Astrocyte of the cerebellum (primary cell): Measurements from ENCODE around the gene TMCC1.
"Not testable (repeated sequence)": the region's sequence is repeated elsewhere in the genome, so short reads cannot be mapped to it uniquely, and the experiment has no call there.

Source experiments
- DNase-seq: peaks from one replicate; pipeline ENCODE4 v3.0.0-alpha.2; 2011; ENCODE audit warnings: low read depth
- H3K4me3 ChIP-seq: 2 replicates; pipeline ENCODE4 v1.5.1; 2011; ENCODE audit warnings: mild to moderate bottlenecking, low read depth, low read length, moderate library complexity
- in situ Hi-C: cut with HindIII; loops from 2 replicates; pipeline ENCODE4 v1.10.0; 2017; ENCODE audit warnings: low sequenced_read_pairs
- TF ChIP-seq, protein P1 (sequence below): IDR thresholded peaks from 2 replicates; pipeline ENCODE4 v1.5.1; 2012; ENCODE audit warnings: low read length, low read depth, moderate library complexity, mild to moderate bottlenecking; ENCODE audit errors: missing control alignments

TMCC1 gene

DNA sequence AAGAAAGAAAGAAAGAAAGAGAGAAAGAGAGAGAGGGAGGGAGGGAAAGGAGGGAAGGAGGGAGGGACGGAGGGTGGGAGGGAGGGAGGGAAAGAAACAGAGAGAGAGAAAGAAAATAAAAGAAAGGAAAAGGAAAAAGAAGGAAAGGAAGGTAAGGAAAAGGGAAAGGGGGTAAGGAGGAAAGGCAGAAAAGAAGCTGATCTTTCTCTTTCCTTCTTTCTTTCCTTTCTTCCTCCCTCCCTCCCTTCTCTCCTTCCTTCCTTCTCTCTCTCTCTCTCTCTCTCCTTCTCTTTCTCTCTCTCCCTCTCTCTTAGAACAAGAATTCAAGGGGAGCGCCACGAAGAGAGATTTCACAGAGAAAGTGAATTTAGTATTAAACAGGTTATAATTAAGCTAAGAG is 25.8 kb upstream of the TMCC1 start:
- TF ChIP-seq, protein P1, sequence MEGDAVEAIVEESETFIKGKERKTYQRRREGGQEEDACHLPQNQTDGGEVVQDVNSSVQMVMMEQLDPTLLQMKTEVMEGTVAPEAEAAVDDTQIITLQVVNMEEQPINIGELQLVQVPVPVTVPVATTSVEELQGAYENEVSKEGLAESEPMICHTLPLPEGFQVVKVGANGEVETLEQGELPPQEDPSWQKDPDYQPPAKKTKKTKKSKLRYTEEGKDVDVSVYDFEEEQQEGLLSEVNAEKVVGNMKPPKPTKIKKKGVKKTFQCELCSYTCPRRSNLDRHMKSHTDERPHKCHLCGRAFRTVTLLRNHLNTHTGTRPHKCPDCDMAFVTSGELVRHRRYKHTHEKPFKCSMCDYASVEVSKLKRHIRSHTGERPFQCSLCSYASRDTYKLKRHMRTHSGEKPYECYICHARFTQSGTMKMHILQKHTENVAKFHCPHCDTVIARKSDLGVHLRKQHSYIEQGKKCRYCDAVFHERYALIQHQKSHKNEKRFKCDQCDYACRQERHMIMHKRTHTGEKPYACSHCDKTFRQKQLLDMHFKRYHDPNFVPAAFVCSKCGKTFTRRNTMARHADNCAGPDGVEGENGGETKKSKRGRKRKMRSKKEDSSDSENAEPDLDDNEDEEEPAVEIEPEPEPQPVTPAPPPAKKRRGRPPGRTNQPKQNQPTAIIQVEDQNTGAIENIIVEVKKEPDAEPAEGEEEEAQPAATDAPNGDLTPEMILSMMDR, result no peak
- in situ Hi-C loops, result no loop called here
- DNase-seq, result no peak
- no peak overlapping the region for H3K4me3 ChIP-seq

DNA sequence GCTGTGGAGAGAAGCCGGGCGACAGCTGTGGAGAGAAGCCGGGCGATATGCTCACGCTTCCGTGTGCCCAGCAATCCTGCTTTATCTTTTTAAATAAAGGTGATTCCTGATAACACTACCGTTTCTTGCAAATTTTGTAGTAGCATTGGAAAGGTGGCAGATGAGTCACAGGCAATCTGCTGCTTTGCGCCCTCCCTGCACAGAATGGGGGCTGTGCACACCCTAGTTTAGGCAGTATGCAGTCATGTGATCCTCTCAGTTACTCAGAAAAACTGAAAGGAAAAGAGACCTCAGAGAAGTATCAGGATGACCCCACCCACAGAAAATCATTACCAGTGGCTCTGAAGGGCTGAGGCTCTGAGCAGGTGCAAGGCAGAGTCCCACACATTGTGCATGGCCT is 24.9 kb upstream of the TMCC1 start:
- no peak for DNase-seq
- TF ChIP-seq, protein P1, result no peak
- no peak overlapping the region for H3K4me3 ChIP-seq
- in situ Hi-C loops, result no loop called here

DNA sequence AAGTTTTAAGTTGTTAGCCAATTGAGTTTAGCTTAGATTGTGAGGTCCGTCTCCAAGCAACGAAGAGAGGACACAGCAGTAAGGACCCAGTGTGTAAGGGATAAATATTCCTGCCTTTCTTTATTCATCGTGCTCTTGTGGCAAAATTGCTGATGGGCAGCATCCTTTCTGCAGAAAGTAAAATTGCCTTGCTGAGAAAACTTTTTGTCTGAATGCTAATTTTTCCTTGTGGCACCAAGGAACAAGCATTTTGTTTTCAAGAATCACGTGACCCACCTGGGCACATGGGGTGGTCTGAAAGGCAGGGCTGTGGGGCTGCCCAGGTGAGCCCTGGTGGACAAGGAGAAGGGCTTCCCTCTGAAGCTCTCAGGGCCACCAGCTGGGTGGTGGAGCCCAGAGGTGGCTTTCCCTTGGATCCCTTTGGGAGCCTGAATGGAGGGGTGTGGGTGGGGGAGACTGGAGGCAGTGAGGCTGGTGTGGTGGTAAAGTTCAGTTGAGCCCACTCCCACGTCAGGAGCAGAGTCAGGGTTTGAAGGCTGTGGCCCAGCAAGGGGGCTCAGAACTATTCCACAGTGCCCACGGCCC is 24.0 kb upstream of the TMCC1 start:
- in situ Hi-C loops, result no loop called here
- TF ChIP-seq, protein P1, result no peak
- H3K4me3 ChIP-seq, result no peak overlapping the region

DNA sequence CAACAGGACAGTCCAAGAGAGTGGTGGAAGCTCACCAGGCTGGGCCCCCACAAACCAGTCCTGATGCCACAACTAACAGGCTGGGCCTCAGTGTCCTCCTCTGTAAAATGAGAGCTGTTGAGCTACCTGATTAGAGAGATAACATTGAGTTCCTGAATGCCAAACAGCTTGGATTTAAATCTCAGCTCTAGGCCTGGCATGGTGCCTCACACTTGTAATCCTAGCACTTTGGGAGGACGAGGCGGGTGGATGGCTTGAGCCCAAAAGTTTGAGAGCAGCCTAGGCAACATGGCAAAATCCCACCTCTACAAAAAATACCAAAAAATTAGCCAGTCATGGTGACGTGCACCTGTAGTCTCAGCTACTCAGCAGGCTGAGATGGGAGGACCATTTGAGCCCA is 20.1 kb upstream of the TMCC1 start:
- H3K4me3 ChIP-seq, result no peak overlapping the region
- TF ChIP-seq, protein P1, result no peak
- in situ Hi-C loops, result no loop called here
- no peak for DNase-seq

More for the DNA sequence above, 24.0 kb upstream of the TMCC1 start:
- no peak for DNase-seq

DNA sequence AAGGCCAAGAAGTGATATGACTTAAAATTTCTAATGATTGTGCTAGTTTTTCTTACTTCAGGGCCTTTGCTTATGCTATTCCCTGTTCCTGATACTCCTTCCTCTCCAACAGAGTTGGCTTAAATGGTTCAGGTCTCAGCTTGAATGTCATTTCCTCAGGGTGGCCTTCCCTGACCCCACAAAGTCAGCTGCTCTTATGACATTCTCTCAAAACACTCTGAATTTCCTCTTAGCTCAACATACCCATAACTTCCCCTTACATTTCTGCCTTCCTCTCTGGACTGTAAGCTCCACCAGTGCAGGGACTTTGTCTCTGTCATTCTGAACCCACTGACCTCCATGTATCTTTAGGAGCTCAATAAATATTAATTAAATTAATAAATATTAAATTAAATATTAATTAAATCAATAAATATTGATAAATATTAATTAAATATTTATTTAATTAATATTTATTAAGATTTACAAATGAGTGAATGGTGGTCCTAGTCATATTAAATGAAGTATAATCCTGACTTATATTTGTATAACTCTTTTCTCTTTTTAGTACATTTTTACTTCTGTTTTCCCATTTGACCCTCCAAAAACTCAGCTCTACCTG is 17.9 kb upstream of the TMCC1 start:
- in situ Hi-C loops, result no loop called here
- H3K4me3 ChIP-seq, result no peak overlapping the region
- TF ChIP-seq, protein P1, result no peak
- no peak for DNase-seq

DNA sequence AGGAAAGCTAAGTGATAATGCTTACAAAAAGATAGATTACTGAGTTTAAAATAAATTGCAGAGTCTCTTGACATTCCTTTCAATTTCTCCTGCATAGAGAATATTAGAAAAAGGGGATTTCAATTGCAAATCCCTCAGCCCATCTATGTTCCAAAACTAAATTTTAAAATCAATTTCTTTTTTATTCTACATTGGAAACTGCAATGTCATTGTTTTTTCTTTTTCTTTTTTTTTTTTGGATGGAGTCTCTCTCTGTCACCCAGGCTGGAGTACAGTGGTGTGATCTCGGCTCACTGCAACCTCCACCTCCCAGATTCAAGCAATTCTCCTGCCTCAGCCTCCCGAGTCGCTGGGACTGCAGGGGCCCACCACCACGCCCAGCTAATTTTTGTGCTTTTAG is 15.7 kb upstream of the TMCC1 start:
- in situ Hi-C loops, H3K4me3 ChIP-seq, DNase-seq: not testable (repeated sequence)

DNA sequence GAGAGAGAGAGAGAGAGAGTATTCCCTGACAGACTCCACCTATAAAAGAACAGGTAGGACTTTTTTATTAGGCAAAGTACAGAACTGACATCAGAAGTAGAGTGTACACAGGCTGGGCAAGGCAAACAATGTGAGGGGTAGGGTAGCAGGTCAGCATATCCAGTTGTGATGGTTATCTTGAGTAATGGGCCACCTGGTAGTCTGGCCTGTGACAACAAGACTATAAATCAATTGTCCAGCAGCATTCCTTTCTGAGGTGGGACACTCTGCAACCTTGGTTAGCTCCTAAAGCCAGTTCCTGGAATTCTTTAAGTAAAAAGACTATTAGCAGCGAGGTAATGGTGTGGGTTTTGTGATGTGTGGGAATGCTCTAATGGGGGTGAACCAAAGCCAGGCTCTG is 14.9 kb upstream of the TMCC1 start:
- TF ChIP-seq, protein P1, result no peak
- H3K4me3 ChIP-seq, result no peak overlapping the region
- in situ Hi-C loops, result no loop called here
- DNase-seq, result no peak

DNA sequence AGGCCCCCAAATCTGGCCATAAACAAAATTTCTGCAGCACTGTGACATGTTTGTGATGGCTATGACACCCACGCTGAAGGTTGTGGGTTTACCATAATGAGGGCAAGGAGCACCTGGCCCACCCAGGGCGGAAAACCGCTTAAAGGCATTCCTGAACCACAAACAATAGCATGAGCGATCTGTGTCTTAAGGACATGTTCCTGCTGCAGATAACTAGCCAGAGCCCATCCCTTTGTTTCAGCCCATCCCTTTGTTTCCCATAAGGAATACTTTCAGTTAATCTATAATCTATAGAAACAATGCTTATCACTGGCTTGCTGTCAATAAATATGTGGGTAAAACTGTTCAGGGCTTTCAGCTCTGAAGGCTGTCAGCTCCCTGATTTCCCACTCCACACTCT is 7.8 kb upstream of the TMCC1 start:
- DNase-seq, in situ Hi-C loops, H3K4me3 ChIP-seq: not testable (repeated sequence)
